Activated T-cell treated with anti-CD3 and anti-CD28 coated beads for 4 hours (primary cell): ENCODE results near the gene SLC25A1.
"Not testable (repeated sequence)": the region's sequence is repeated elsewhere in the genome, so short reads cannot be mapped to it uniquely, and the experiment has no call there.

Experiments used
- DNase-seq: peaks from one replicate; pipeline ENCODE4 v3.0.0-alpha.2; 2020

The SLC25A1 gene

GRCh38 chr22:19204640-19205039 is 26.1 kb upstream of the SLC25A1 start:
- DNase-seq: no peak

- DNase-seq: no peak
Observed at GRCh38 chr22:19203834-19204233, 25.3 kb upstream of the SLC25A1 start.

GRCh38 chr22:19202799-19203186 is 24.3 kb upstream of the SLC25A1 start:
- not testable (repeated sequence) for DNase-seq

GRCh38 chr22:19201869-19202798 is 23.6 kb upstream of the SLC25A1 start:
- DNase-seq: no peak

- DNase-seq: no peak
Observed at GRCh38 chr22:19201130-19201868, 22.8 kb upstream of the SLC25A1 start.

GRCh38 chr22:19199479-19199878 is 20.9 kb upstream of the SLC25A1 start:
- no peak for DNase-seq

GRCh38 chr22:19197997-19198865 is 19.7 kb upstream of the SLC25A1 start:
- DNase-seq: no peak

- no peak for DNase-seq
Observed at GRCh38 chr22:19196841-19197612, 18.5 kb upstream of the SLC25A1 start.

- DNase-seq: no peak
Observed at GRCh38 chr22:19195796-19196731, 17.5 kb upstream of the SLC25A1 start.

GRCh38 chr22:19194766-19195536 is 16.4 kb upstream of the SLC25A1 start:
- DNase-seq: no peak

- no peak for DNase-seq
Observed at GRCh38 chr22:19193879-19194278, 15.3 kb upstream of the SLC25A1 start.

GRCh38 chr22:19187716-19188563 is 9.4 kb upstream of the SLC25A1 start:
- DNase-seq: no peak

- no peak for DNase-seq
Observed at GRCh38 chr22:19184276-19184997, 5.9 kb upstream of the SLC25A1 start.

- DNase-seq: no peak
Observed at GRCh38 chr22:19183216-19183615, 4.7 kb upstream of the SLC25A1 start.

GRCh38 chr22:19182472-19183157 is 4.1 kb upstream of the SLC25A1 start:
- DNase-seq: no peak

- DNase-seq: no peak
Observed at GRCh38 chr22:19181786-19182471, 3.4 kb upstream of the SLC25A1 start.

GRCh38 chr22:19180740-19181410 is 2.3 kb upstream of the SLC25A1 start:
- no peak for DNase-seq
